Measurements from ENCODE around the gene PRKCZ. TPM values are rescaled to one million over a fixed set of nuclear protein-coding genes. Genes with fewer than 3 reads are reported as not detected.

Gene PRKCZ
- total and polyA plus RNA-seq, 2 experiments from 2014 or later: 26.2 to 36.9 TPM

DNA sequence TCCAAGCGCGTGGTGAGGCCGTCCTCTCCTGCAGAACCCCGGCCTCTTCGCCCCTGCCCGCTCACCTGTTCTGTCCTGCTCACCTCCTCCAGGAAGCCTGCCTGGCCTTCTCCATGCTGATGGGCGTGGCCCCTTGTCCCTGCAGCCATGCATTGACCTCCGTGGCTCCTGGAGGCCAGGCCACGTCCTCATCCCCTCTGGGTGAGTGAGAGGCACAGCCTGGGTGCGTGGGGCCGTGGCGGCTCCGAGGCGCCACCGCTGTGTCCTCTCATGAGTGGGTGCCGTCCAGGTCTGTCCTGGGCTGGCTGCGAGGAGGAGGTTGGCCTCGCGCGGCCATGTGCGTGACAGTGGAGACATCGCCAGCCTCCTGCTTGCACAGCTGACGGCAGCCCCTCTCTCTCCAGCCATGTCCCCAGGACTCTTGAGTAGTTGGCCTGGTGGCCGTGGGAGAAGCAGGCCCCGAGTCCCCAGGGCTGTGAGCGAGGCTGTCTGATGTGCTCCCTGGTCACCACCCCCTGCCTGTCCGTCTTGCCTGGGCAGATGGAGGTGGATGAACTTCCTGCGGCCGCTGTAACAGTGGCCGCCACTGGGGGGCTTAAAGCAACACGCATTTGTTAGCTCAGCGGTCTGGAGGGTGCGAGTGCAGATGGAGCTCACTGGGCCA, 58.1 kb downstream of the PRKCZ start:
- no peak overlapping the region for H3K27ac ChIP-seq (ENCODE audit: low read depth)
- H4K20me1 ChIP-seq (replicated peaks; ENCODE audit: insufficient read depth): no peaks in the 10 kb centered on the region; the same call in 1 of the 2 replicates
- H3K36me3 Mint-ChIP-seq (ENCODE audit: low read depth): peaks cover 9% of the 10 kb centered on the region; the same call in 2 of the 3 replicates
- no peaks in the 10 kb centered on the region for H3K27me3 ChIP-seq (ENCODE audit: insufficient read depth)
- no peak overlapping the region for H2AFZ ChIP-seq
- H3K9me3 Mint-ChIP-seq: no peaks in the 10 kb centered on the region
- H3K9me2 ChIP-seq (ENCODE audit: insufficient read depth): no peaks in the 10 kb centered on the region
- H3K4me1 ChIP-seq (ENCODE audit: insufficient read depth): no peaks in the 10 kb centered on the region
- peaks cover 8% of the 10 kb centered on the region for H3K4me1 Mint-ChIP-seq
- peak; percentile 87 for DNase-seq (ENCODE audit: low spot score)
- no peak overlapping the region for H3K4me2 ChIP-seq
- no peak overlapping the region for H3K27ac Mint-ChIP-seq
- no peaks in the 10 kb centered on the region for H3K79me2 ChIP-seq (replicated peaks; ENCODE audit: insufficient read depth)
- no peaks in the 10 kb centered on the region for H3F3A ChIP-seq (replicated peaks; ENCODE audit: low read depth)
- H3K27me3 Mint-ChIP-seq (ENCODE audit: insufficient read depth, low read depth, poor library complexity): peaks cover 13% of the 10 kb centered on the region
- no peaks in the 10 kb centered on the region for H3K36me3 ChIP-seq (ENCODE audit: insufficient read depth)
- no peak for TF ChIP-seq ETS1 (IDR thresholded peaks at IDR 0.05)
- no peak for TF ChIP-seq ZNF462 (CRISPR knock-in tag; IDR thresholded peaks at IDR 0.05)
- TF ChIP-seq STAT1 (IDR thresholded peaks at IDR 0.05; ENCODE audit: unreplicated experiment): no peak
- no peak for TF ChIP-seq ZNF331 (CRISPR knock-in tag; IDR thresholded peaks at IDR 0.05; ENCODE audit: low read depth)
- no peak for TF ChIP-seq EZH2 (IDR thresholded peaks at IDR 0.05; ENCODE audit: low read depth, unreplicated experiment)
- no peak for TF ChIP-seq JUNB (IDR thresholded peaks at IDR 0.05; ENCODE audit: unreplicated experiment)
- no peak for TF ChIP-seq POLR2AphosphoS5 (IDR thresholded peaks at IDR 0.05; ENCODE audit: low read depth)
- TF ChIP-seq ZNF114 (CRISPR knock-in tag; IDR thresholded peaks at IDR 0.05): no peak
- TF ChIP-seq, protein P1, sequence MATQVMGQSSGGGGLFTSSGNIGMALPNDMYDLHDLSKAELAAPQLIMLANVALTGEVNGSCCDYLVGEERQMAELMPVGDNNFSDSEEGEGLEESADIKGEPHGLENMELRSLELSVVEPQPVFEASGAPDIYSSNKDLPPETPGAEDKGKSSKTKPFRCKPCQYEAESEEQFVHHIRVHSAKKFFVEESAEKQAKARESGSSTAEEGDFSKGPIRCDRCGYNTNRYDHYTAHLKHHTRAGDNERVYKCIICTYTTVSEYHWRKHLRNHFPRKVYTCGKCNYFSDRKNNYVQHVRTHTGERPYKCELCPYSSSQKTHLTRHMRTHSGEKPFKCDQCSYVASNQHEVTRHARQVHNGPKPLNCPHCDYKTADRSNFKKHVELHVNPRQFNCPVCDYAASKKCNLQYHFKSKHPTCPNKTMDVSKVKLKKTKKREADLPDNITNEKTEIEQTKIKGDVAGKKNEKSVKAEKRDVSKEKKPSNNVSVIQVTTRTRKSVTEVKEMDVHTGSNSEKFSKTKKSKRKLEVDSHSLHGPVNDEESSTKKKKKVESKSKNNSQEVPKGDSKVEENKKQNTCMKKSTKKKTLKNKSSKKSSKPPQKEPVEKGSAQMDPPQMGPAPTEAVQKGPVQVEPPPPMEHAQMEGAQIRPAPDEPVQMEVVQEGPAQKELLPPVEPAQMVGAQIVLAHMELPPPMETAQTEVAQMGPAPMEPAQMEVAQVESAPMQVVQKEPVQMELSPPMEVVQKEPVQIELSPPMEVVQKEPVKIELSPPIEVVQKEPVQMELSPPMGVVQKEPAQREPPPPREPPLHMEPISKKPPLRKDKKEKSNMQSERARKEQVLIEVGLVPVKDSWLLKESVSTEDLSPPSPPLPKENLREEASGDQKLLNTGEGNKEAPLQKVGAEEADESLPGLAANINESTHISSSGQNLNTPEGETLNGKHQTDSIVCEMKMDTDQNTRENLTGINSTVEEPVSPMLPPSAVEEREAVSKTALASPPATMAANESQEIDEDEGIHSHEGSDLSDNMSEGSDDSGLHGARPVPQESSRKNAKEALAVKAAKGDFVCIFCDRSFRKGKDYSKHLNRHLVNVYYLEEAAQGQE (IDR thresholded peaks at IDR 0.05; ENCODE audit: unreplicated experiment): no peak
- 0 out of 2 replicates have a peak, but pooled peaks have one; percentile 29 for TF ChIP-seq CREB1 (CRISPR knock-in tag; IDR thresholded peaks at IDR 0.05; ENCODE audit: low read depth)
- TF ChIP-seq, protein P2, sequence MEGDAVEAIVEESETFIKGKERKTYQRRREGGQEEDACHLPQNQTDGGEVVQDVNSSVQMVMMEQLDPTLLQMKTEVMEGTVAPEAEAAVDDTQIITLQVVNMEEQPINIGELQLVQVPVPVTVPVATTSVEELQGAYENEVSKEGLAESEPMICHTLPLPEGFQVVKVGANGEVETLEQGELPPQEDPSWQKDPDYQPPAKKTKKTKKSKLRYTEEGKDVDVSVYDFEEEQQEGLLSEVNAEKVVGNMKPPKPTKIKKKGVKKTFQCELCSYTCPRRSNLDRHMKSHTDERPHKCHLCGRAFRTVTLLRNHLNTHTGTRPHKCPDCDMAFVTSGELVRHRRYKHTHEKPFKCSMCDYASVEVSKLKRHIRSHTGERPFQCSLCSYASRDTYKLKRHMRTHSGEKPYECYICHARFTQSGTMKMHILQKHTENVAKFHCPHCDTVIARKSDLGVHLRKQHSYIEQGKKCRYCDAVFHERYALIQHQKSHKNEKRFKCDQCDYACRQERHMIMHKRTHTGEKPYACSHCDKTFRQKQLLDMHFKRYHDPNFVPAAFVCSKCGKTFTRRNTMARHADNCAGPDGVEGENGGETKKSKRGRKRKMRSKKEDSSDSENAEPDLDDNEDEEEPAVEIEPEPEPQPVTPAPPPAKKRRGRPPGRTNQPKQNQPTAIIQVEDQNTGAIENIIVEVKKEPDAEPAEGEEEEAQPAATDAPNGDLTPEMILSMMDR (conservative IDR thresholded peaks at IDR 0.05; ENCODE audit: low read depth in 2 of 2): peak; percentile 59 to 76
- peak; percentile 84 for ATAC-seq
- no peak overlapping the region for H3K4me3 Mint-ChIP-seq
- no peak overlapping the region for H3K4me3 ChIP-seq
